Parathyroid adenoma (tissue), 2 donors: Measurements from ENCODE around the gene EGR4.

Experiments
- H2AFZ ChIP-seq: fragments of 300-600 bp; sonication (generic); one replicate; pipeline ENCODE4 v1.7.0; 2017; ENCODE audit warnings: antibody characterized with exemption, mild to moderate bottlenecking
- H3K27ac ChIP-seq: fragments of 300-600 bp; sonication (generic); one replicate; pipeline ENCODE4 v1.7.0; 2017
- H3K27me3 ChIP-seq: fragments of 300-600 bp; sonication (generic); one replicate; pipeline ENCODE4 v1.7.0; 2017; ENCODE audit warnings: low read length; ENCODE audit not compliant: control insufficient read depth, insufficient read depth
- H3K36me3 ChIP-seq: fragments of 300-600 bp; sonication (generic); one replicate; pipeline ENCODE4 v1.7.0; 2017; ENCODE audit warnings: low read length; ENCODE audit not compliant: control insufficient read depth, insufficient read depth
- H3K4me1 ChIP-seq: fragments of 300-600 bp; sonication (generic); one replicate; pipeline ENCODE4 v1.7.0; 2017; ENCODE audit warnings: control low read depth
- H3K4me2 ChIP-seq: fragments of 300-600 bp; sonication (generic); one replicate; pipeline ENCODE4 v1.7.0; 2017; ENCODE audit warnings: low read length
- H3K4me3 ChIP-seq: fragments of 300-600 bp; sonication (generic); one replicate; pipeline ENCODE4 v1.7.0; 2017; ENCODE audit warnings: low read depth, low read length
- H3K79me2 ChIP-seq: fragments of 300-600 bp; sonication (generic); one replicate; pipeline ENCODE4 v1.7.0; 2017; ENCODE audit warnings: control low read depth
- H3K9ac ChIP-seq: fragments of 300-600 bp; sonication (generic); one replicate; pipeline ENCODE4 v1.7.0; 2017; ENCODE audit warnings: mild to moderate bottlenecking
- H3K9me3 ChIP-seq: fragments of 300-600 bp; sonication (generic); one replicate; pipeline ENCODE4 v1.7.0; 2017; ENCODE audit warnings: low read length; ENCODE audit not compliant: control insufficient read depth
- CTCF ChIP-seq: fragments of 300-600 bp; sonication (generic); IDR thresholded peaks from one replicate; pipeline ENCODE4 v1.7.0; 2017; ENCODE audit warnings: antibody characterized with exemption, mild to moderate bottlenecking
- donor health status: primary hyperparathyroidism.

EGR4 gene

GRCh38 chr2:73282924-73283544, 10.3 kb downstream of the EGR4 start:
- H3K4me2 ChIP-seq = peak overlapping the region; percentile 73
- no peaks in the 10 kb centered on the region for H3K27me3 ChIP-seq
- H3K27ac ChIP-seq = peak overlapping the region; percentile 43
- H2AFZ ChIP-seq = peak overlapping the region; percentile 93
- no peak overlapping the region for H3K4me3 ChIP-seq
- no peak for TF ChIP-seq CTCF
- H3K4me1 ChIP-seq = peaks cover 12% of the 10 kb centered on the region
- H3K36me3 ChIP-seq = no peaks in the 10 kb centered on the region
- no peaks in the 10 kb centered on the region for H3K79me2 ChIP-seq
- H3K9me3 ChIP-seq = no peaks in the 10 kb centered on the region
- no peak overlapping the region for H3K9ac ChIP-seq

GRCh38 chr2:73281244-73281643, 12.1 kb downstream of the EGR4 start:
- no peaks in the 10 kb centered on the region for H3K79me2 ChIP-seq
- H3K4me2 ChIP-seq = no peak overlapping the region
- H3K27ac ChIP-seq = no peak overlapping the region
- no peaks in the 10 kb centered on the region for H3K9me3 ChIP-seq
- no peak overlapping the region for H2AFZ ChIP-seq
- H3K36me3 ChIP-seq = no peaks in the 10 kb centered on the region
- TF ChIP-seq CTCF = no peak
- no peak overlapping the region for H3K9ac ChIP-seq
- peaks cover 12% of the 10 kb centered on the region for H3K4me1 ChIP-seq
- no peak overlapping the region for H3K4me3 ChIP-seq
- H3K27me3 ChIP-seq = no peaks in the 10 kb centered on the region

DNA sequence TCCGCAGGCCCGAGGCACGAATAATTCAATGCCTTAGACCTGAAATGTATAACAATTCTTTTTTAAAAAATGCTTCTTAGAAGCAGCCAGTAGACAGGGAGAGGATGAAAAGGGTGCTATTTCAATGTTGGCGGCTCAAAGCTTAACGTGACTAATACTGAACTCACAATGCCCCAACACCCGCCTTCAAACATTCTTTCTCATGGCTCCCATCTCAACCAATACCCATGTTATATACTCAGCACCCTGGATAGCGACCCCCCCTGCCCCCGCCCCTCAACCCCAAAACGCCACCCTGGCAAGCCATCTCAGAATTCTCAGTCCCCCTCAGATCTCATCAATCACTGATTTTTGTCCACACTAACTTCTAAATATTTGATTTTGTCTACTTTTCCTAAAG, 13.5 kb downstream of the EGR4 start:
- no peak overlapping the region for H3K4me3 ChIP-seq
- H3K4me1 ChIP-seq = peaks cover 8% of the 10 kb centered on the region
- no peaks in the 10 kb centered on the region for H3K9me3 ChIP-seq
- no peaks in the 10 kb centered on the region for H3K79me2 ChIP-seq
- H3K27ac ChIP-seq = no peak overlapping the region
- no peaks in the 10 kb centered on the region for H3K27me3 ChIP-seq
- no peak overlapping the region for H3K4me2 ChIP-seq
- no peak overlapping the region for H2AFZ ChIP-seq
- H3K36me3 ChIP-seq = no peaks in the 10 kb centered on the region
- no peak for TF ChIP-seq CTCF
- H3K9ac ChIP-seq = no peak overlapping the region

DNA sequence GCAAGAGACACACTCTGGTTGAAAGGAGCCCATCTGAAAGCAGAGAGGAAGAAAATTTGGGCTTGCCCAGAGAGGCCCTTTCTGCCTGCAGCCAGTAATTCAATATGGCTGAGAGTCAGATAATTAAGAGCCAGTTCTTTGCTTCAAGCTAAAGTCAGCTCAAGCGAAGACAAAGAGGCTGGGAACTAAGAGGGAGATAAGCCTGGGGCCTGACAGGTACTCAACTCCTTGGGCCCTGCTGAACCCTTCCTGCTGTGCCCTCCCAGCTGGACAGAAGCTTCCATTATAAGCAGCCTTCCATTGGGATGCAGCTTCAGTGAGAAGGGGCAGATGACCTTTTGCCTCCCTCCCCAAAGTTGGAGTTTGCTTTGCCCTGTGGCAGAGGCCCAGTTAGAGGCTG, 21.1 kb downstream of the EGR4 start:
- H3K9me3 ChIP-seq = no peaks in the 10 kb centered on the region
- no peak overlapping the region for H2AFZ ChIP-seq

More for the DNA sequence above, 21.1 kb downstream of the EGR4 start:
- Histone ChIP-seq H3K27me3 (no peaks in the 10 kb centered on the region), H3K79me2 (no peaks in the 10 kb centered on the region), H3K9ac (no peak overlapping the region), H3K4me3 (no peak overlapping the region), H3K4me2 (no peak overlapping the region), H3K4me1 (no peaks in the 10 kb centered on the region), H3K27ac (no peak overlapping the region), H3K36me3 (no peaks in the 10 kb centered on the region)
- TF ChIP-seq CTCF = no peak
